OCI-LY1 (cell line): Measurements from ENCODE around the gene LDLRAD4.

Source experiments
- CTCF ChIP-seq: fragments of 200-600 bp; sonication (generic), shearing (Covaris generic); IDR thresholded peaks from 2 replicates; pipeline ENCODE4 v1.5.1; 2017; ENCODE audit warnings: mild to moderate bottlenecking, antibody characterized with exemption, low read length, moderate library complexity, mixed read lengths
- EZH2 ChIP-seq: fragments of 200-600 bp; sonication (generic), shearing (Covaris generic); IDR thresholded peaks from 2 replicates; pipeline ENCODE4 v1.8.0; 2017; ENCODE audit warnings: borderline replicate concordance, mixed run types, mild to moderate bottlenecking, antibody characterized with exemption, low read length, moderate library complexity, mixed read lengths

- TF ChIP-seq CTCF (no peak), EZH2 (no peak)
Observed at GRCh38 chr18:13619505-13620205, 401.1 kb downstream of the LDLRAD4 start.
